Vagina (tissue), 2 donors: Measurements from ENCODE around the gene ZNF425. TPM values are rescaled to one million over a fixed set of nuclear protein-coding genes. Genes with fewer than 3 reads are reported as not detected.
A peak's percentile ranks its signal among the peaks of the same experiment; 100 is the strongest.

ENCODE experiments used
- DNase-seq, 2 donors: peaks; one replicate each; pipeline ENCODE4 v3.0.0-alpha.2; 2017; ENCODE audit errors: extremely low spot score in 2 of 2
- H3K27ac ChIP-seq: fragments of 200-600 bp; sonication (generic); one replicate; pipeline ENCODE4 v1.5.1; 2019
- H3K27me3 ChIP-seq: fragments of 200-600 bp; sonication (generic); one replicate; pipeline ENCODE4 v1.5.1; 2019
- H3K36me3 ChIP-seq, 2 donors: fragments of 200-600 bp; sonication (generic); one replicate each; pipeline ENCODE4 v1.5.1; 2017 to 2019
- H3K4me1 ChIP-seq: fragments of 200-600 bp; sonication (generic); one replicate; pipeline ENCODE4 v1.5.1; 2019
- H3K4me3 ChIP-seq, 2 donors: fragments of 200-600 bp; sonication (generic); 1 replicate in 1 of 2; 2 replicates in 1 of 2; pipeline ENCODE4 v1.5.1; 2016 to 2019
- H3K9me3 ChIP-seq: fragments of 200-600 bp; sonication (generic); one replicate; pipeline ENCODE4 v1.5.1; 2019
- POLR2A ChIP-seq, 2 donors: fragments of 450-650 bp; IDR thresholded peaks; one replicate each; pipeline ENCODE4 v1.6.1; 2017; ENCODE audit warnings: antibody characterized with exemption in 2 of 2, mild to moderate bottlenecking in 2 of 2, moderate library complexity in 2 of 2
- POLR2AphosphoS5 ChIP-seq, 2 donors: sonication (generic); formaldehyde crosslinking; IDR thresholded peaks; one replicate each; pipeline ENCODE4 v1.9.0; 2017; ENCODE audit warnings: antibody characterized with exemption in 2 of 2, mild to moderate bottlenecking in 2 of 2, low read depth in 1 of 2; ENCODE audit not compliant: insufficient read depth in 1 of 2
- intact Hi-C: fragments of 100-400 bp; cut with DNase I; formaldehyde crosslinking; loops from one replicate; pipeline ENCODE4 v1.15.1; 2023
- total RNA-seq: library from RNA; depleted of rRNA; stranded (reverse); fragments of >200 nt; gene quantifications from one replicate; pipeline ENCODE4 v1.2.3, GENCODE V29; 2016
- TF ChIP-seq, protein P1 (sequence below), 3 experiments: fragments of 450-650 bp in 2 of 3; fragments of 200-600 bp in 1 of 3; sonication (generic) in 1 of 3; IDR thresholded peaks; one replicate each; pipeline ENCODE4 v1.5.1; 2017 to 2019; ENCODE audit warnings: antibody characterized with exemption in 3 of 3, mild to moderate bottlenecking in 2 of 3, moderate library complexity in 2 of 3

ZNF425 gene
- total RNA-seq, 1 donor from 2014 or later, result 2.9 TPM

DNA sequence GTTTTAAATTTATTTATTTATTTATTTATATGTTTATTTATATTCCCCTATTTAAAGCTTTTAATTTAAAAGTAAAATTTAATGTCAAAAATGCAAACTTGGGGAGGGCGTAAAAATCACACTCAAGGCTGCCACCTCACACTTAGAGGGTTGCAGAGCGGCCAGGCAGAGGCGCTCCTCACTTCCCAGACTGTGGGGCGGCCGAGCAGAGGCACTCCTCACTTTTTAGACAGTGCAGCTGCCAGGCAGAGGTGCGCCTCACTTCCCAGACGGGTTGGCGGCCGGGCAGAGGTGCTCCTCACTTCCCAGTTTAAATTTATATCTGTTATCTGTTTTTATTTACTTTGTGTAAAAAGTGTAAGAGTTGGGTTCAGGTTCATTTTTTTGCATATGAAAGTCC, 10.0 kb upstream of the ZNF425 start:
- H3K4me1 ChIP-seq, result no peaks in the 10 kb centered on the region
- H3K27me3 ChIP-seq, result no peaks in the 10 kb centered on the region
- intact Hi-C loops, result no loop called here
- DNase-seq, result no peak
- no peaks in the 10 kb centered on the region for H3K9me3 ChIP-seq
- TF ChIP-seq, protein P1, sequence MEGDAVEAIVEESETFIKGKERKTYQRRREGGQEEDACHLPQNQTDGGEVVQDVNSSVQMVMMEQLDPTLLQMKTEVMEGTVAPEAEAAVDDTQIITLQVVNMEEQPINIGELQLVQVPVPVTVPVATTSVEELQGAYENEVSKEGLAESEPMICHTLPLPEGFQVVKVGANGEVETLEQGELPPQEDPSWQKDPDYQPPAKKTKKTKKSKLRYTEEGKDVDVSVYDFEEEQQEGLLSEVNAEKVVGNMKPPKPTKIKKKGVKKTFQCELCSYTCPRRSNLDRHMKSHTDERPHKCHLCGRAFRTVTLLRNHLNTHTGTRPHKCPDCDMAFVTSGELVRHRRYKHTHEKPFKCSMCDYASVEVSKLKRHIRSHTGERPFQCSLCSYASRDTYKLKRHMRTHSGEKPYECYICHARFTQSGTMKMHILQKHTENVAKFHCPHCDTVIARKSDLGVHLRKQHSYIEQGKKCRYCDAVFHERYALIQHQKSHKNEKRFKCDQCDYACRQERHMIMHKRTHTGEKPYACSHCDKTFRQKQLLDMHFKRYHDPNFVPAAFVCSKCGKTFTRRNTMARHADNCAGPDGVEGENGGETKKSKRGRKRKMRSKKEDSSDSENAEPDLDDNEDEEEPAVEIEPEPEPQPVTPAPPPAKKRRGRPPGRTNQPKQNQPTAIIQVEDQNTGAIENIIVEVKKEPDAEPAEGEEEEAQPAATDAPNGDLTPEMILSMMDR (IDR thresholded peaks at IDR 0.05), result no peak
- TF ChIP-seq POLR2AphosphoS5 (IDR thresholded peaks at IDR 0.05; ENCODE audit: insufficient read depth in 1 of 2, low read depth in 1 of 2) (no peak), POLR2A (IDR thresholded peaks at IDR 0.05) (no peak)
- H3K27ac ChIP-seq, result no peak overlapping the region
- H3K4me3 ChIP-seq, result no peak overlapping the region
- H3K36me3 ChIP-seq, result peaks cover 0 to 6% of the 10 kb centered on the region in 2 donors

DNA sequence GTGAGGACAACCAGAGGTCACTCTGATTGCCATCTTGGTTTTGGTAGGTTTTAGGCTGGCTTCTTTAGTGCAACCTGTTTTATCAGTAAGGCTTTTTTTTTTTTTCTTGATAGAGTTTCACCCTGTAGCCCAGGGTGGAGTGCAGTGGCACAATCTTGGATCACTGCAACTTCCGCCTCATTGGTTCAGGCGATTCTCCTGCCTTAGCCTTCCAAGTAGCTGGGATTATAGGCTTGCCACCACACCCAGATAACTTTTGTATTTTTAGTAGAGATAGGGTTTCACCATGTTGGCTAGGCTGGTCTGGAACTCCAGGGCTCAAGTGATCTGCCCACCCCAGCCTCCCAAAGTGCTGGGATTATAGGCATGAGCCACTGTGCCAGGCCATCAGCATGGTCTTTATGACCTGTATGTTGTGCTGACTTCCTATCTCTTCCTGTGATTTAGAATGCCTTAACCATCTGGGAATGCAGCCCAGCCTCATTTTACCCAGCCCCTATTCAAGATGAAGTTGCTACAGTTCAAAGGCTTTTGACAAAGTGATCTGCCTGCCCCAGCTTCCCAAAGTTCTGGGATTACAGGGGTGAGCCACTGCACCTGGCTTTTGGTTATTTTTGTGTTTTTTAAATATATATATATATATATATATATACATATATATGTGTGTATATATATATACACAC, 7.0 kb upstream of the ZNF425 start:
- H3K4me1 ChIP-seq, result peaks cover 2% of the 10 kb centered on the region
- H3K36me3 ChIP-seq, result peaks cover 0 to 18% of the 10 kb centered on the region in 2 donors
- H3K27me3 ChIP-seq, result no peaks in the 10 kb centered on the region
- H3K27ac ChIP-seq, result no peak overlapping the region
- no peaks in the 10 kb centered on the region for H3K9me3 ChIP-seq
- no peak overlapping the region for H3K4me3 ChIP-seq
- no peak for DNase-seq
- no peak for TF ChIP-seq POLR2A (IDR thresholded peaks at IDR 0.05)
- no peak for TF ChIP-seq POLR2AphosphoS5 (IDR thresholded peaks at IDR 0.05; ENCODE audit: insufficient read depth in 1 of 2, low read depth in 1 of 2)
- intact Hi-C loops, result no loop called here

DNA sequence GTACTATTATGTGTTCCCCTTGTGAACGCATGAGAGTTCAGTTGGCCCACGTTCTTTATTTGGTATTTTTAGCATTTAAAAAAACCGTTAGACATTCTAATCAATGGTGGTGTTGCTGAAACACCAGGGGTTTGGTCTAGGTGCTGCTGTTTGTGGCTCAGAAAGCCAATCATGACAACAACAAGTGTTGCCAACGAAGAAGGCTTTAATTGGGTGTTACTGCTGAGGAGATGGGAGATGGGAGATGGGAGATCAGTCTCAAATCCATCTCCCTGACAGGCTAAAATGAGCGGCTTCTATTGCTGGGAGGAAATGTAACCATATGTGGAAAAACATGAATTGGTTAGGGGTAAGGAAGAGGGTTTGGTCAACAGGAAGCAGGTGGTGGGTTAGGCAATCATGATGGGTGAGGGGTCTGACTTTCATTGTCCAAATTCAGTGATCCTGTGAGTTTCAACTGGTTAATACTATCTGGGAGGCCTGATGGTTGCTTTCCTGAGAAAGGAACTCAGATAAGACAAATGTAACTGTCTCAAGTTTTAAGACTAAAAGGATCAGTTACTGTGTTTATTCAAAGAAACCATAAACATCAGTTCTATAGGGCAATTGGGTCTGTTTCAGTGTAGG, 4.6 kb upstream of the ZNF425 start:
- TF ChIP-seq POLR2A (IDR thresholded peaks at IDR 0.05) (no peak), POLR2AphosphoS5 (IDR thresholded peaks at IDR 0.05; ENCODE audit: insufficient read depth in 1 of 2, low read depth in 1 of 2) (no peak)
- TF ChIP-seq, protein P1 (IDR thresholded peaks at IDR 0.05), result no peak
- H3K4me1 ChIP-seq, result peaks cover 7% of the 10 kb centered on the region
- H3K4me3 ChIP-seq, result no peak overlapping the region
- no peak for DNase-seq
- intact Hi-C loops, result no loop called here
- no peaks in the 10 kb centered on the region for H3K9me3 ChIP-seq
- no peak overlapping the region for H3K27ac ChIP-seq
- no peaks in the 10 kb centered on the region for H3K27me3 ChIP-seq
- peaks cover 0 to 18% of the 10 kb centered on the region in 2 donors for H3K36me3 ChIP-seq

DNA sequence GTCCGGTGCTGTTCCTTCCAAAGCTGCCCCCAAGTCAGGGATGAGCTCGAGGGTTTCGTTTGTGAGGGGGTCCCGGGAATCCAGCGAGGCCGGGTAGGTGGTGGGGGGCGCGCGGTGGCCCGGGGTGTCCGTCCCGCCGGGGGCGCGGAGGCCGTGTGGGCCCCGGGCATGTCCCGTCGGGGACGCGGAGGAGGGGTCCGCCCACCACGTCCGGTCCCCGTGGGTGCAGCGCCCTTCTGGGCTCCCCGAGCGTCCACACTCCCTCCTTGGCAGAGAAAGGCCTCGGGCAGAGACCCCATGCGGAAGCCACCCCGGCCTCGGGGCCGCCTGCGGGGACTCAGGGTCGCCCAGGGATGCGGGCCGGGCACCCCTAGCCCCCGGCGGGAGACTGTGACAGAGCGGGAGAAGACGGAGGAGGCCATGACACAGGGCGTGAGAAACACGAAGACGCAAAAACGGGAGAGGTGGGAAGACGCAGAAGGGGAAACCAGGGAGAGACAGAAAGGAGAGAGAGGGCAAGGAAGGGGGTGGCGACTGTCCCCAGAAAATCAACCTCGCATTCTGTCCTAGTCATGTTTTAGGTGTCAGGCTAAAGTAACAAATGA, 640 bp upstream of the ZNF425 start:
- TF ChIP-seq POLR2A (IDR thresholded peaks at IDR 0.05), result no peak
- no peak for TF ChIP-seq POLR2AphosphoS5 (IDR thresholded peaks at IDR 0.05; ENCODE audit: insufficient read depth in 1 of 2, low read depth in 1 of 2)
- TF ChIP-seq, protein P1 (IDR thresholded peaks at IDR 0.05), result no peak
- no peak for DNase-seq
- Histone ChIP-seq H3K27ac (peak overlapping the region; percentile 96), H3K27me3 (no peaks in the 10 kb centered on the region), H3K4me3 (peak overlapping the region; percentile 77 to 80), H3K36me3 (peaks cover 0 to 18% of the 10 kb centered on the region in 2 donors), H3K4me1 (peaks cover 19% of the 10 kb centered on the region), H3K9me3 (no peaks in the 10 kb centered on the region)
- intact Hi-C loops, result no loop called here

DNA sequence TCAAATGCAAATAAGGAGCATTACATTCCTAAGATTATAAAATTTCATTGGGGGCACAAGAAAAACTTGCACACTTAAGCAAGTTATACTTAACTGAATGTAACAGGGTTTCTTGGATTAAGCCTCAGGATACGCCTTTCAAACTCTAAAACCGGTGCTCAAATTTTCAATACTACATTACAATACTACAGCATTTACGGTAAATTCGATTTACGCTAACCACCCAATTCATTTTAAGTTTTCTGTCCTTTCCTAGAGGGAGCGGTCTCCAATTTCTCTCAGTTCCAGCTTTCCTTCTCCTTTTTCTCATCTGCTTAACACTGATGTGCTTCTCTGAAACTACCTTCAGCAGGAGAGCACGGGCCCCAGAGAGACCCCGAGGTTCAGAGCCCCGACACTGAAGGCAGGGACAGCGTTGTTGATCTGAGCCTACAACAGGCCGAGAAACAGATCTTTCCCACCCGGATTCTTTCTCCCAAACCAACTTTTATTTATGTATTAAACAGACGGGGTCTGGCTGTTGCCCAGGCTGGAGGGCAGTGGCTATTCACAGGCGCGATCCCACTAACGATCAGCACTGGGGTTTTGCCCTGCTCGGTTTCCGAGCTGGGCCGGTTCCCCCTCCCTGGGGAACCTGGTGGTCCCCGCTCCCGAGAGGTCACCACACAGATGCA, 798 bp downstream of the ZNF425 start:
- H3K27ac ChIP-seq, result peak overlapping the region; percentile 96
- H3K36me3 ChIP-seq, result peaks cover 0 to 4% of the 10 kb centered on the region in 2 donors
- TF ChIP-seq POLR2A (IDR thresholded peaks at IDR 0.05) (no peak), POLR2AphosphoS5 (IDR thresholded peaks at IDR 0.05; ENCODE audit: insufficient read depth in 1 of 2, low read depth in 1 of 2) (no peak)
- TF ChIP-seq, protein P1 (IDR thresholded peaks at IDR 0.05), result no peak
- no peaks in the 10 kb centered on the region for H3K27me3 ChIP-seq
- peak overlapping the region; percentile 77 to 80 for H3K4me3 ChIP-seq
- DNase-seq, result no peak
- H3K4me1 ChIP-seq, result peaks cover 19% of the 10 kb centered on the region
- intact Hi-C loops, result no loop called here
- H3K9me3 ChIP-seq, result no peaks in the 10 kb centered on the region
